Endometrium (tissue), 2 donors: ENCODE measurements around the gene OR5AU1.

Experiments used
- FAIRE-seq: peaks from 2 replicates; lab custom pipeline; 2012; peaks lifted over from hg19 to GRCh38; lab: Jason Lieb, UNC
- donor health status: control.
- donor health status: control.

OR5AU1 gene

DNA sequence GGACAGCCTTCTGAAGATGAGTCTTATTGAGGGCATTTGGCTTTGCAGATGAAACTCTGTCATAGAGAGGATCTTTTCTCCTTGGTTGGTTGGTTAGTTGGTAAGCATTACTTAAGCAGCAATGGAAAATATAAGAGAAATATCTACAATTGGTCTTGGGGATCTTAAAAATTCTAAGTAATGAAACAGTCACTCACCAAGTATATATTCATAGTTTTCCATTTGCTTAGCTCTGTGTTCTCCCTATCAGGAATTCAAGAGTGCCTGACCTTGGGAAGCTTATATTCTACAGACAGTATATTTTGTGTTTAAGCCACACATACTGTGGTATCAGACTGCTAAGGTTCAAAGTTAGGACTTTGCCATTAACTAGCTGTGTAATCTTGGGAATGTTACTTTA lies at the start of gene OR5AU1:
Gene OR5AU1, minus strand, starts transcription at position 101 of the 400 bp plus-strand sequence. CDS start 191 bp downstream, outside the sequence.
- no peak for FAIRE-seq

- no peak for FAIRE-seq
Observed at GRCh38 chr14:21205026-21205677, 49.3 kb upstream of the OR5AU1 start.

DNA sequence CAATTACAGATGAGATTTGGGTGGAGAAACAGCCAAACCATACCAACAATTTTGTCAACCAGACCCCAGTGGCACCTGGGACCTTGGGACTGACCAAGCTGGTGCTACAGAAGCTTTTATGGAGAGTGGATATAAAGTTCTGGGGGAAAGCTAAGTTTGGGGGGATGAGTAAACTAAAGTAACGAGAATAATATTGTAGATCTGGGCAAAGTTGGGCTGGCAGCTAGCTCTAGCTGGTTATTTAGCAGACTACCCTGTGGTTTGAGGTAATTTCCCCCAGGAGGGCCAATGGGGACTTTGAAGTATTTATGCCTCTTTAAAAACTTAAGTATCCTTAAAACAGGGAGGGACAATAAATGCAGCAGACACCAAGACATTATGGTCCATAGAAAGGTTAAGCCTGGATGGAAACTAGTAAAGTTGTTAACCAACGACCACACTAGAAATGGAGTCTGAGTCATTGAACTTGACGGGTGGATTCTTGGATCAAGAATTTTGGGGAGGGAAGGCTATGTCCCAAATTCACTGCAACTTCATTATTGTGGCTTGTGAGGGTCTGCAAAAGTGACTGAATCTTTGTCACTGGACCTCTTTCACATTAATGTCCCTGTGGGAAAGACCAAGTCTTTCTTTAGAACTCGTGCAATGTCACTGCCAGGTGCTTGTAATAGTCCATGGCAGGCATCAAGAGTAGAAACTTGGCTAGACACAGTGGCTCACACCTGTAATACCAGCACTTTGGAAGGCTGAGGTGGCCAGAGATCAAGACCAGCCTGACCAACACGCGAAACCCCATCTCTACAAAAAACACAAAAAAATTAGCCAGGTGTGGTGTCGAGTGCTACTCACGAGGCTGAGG lies 48.5 kb upstream of the OR5AU1 start:
- no peak for FAIRE-seq

DNA sequence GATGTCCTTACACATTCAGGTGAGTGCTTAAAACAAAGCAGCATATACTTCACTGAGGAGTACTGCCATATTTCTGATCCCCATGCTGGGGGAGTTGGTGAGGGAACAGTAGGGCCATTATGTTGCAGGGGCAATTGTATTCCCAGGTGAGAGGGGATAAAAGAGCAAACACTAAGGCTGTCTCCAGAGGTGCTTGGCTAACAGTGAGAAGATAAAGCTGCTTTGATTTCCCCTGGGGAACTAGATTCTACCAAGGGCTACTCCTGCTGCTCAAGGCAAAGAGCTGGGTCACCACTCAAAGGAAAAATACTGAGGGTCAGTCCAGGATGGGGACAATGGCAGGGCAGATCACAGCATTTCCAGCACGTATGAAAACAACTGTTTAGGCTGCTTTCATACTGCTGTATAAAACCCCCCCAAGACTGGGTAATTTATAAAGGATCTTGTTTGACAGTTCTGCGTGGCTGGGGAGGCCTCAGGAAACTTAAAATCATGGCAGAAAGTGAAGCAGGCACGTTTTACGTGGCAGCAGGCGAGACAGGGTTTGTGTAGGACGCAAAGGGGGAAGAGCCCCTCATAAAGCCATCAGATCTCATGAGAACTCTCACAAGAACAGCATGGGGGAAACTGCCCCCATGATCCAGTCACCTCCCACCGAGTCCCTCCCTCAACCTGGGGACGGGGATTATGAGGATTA lies 47.8 kb upstream of the OR5AU1 start:
- no peak for FAIRE-seq

GRCh38 chr14:21202463-21203358 lies 46.8 kb upstream of the OR5AU1 start:
- FAIRE-seq: no peak

GRCh38 chr14:21201732-21202462 lies 46.0 kb upstream of the OR5AU1 start:
- FAIRE-seq: no peak

DNA sequence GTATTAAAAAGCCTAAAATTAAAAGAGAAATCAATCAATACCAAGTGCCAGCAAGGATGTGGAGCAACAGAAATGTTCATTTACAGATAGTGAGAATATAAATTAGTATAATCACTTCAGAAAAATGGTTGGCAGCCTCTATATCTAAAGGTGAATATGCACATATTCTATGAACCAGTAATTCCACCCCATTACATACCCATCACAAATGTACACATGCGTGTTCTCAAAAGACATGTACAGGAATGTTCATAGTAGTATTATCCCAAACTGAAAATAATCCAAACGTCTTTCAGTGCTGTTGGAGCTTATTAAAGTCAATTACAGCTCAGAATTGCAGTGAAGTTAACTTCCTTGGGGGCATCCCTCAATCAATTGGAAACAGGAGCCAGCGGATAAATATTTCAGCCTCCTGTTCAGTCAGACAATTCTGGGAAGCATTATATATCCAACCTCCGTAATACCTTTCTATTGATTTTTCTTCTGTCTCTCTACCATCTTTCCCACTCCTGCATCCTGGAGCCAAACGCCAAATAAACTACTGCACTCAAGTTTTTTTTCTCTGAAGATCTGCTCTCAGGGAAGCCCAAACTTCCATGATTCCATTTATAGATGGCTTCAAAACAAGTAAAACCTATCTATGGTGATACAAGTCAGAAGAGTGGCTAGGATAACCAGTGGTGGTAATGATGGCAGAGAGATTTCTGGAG lies 45.0 kb upstream of the OR5AU1 start:
- FAIRE-seq: no peak

- FAIRE-seq: no peak
Observed at GRCh38 chr14:21199611-21200560, 44.0 kb upstream of the OR5AU1 start.

DNA sequence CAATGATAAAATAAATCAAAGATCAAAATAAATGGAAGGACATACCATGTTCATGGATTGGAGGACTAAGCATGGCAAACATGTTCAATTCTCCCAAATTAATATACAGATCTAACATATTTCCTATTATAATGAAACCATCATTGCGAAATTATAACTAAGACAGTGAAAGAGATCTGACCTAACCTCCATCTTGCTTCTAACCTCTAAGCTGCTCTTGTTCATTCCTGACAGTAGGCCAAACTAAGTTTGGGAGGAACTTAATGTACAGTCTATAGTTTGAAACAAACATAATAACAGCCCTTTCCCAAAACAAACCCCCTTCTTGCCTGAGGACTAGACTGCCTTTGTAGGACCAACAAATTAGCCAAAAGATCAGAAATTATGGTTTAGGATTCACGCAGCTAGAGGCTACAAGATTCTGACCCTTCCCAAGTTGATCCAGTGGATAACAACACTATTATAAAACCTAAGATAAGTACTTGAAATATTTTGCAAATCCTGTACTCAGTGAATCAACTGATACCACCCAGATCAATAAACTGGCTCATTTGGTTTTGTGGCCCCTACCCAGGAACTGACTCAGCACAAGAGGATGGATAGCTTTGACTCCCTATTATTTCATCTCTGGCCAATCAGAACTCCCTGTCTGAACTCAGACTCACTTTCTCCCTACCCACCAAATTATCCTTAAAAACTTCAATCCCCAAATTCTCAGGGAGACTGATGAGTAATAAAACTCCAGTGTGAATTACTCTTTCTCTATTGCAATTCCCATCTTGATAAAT lies 41.7 kb upstream of the OR5AU1 start:
- no peak for FAIRE-seq

- FAIRE-seq: no peak
Observed at GRCh38 chr14:21194597-21194996, 38.7 kb upstream of the OR5AU1 start.

DNA sequence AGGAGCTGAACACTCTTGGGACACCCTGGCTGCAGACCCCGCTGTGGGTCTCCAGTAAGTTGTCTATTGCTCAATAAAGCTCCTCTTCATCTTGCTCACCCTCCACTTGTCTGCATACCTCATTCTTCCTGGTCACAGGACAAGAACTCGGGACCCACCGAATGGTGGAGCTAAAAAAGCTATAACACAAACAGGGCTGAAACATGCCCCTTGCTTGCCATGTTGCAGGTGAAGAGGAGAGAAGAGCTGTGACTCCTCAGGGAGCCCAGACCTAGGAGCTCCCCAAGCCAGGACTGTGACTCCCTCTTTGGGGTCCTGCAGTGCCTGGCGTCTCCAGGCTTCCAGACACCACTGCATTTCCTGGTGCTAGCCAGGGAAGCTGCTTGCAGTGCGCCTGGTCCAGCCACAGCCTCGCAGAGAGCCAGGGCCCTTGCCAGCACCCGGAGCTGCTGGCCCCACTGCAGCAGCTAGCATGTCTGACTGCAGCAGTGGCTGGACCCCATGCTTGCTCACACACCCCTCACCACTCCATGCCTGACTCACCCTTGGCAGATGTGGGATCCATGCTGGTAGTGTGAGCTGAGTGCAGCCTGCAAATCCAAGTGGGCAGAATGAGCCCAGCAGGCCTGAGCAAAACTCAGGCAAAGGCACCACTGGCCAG lies 37.1 kb upstream of the OR5AU1 start:
- no peak for FAIRE-seq

DNA sequence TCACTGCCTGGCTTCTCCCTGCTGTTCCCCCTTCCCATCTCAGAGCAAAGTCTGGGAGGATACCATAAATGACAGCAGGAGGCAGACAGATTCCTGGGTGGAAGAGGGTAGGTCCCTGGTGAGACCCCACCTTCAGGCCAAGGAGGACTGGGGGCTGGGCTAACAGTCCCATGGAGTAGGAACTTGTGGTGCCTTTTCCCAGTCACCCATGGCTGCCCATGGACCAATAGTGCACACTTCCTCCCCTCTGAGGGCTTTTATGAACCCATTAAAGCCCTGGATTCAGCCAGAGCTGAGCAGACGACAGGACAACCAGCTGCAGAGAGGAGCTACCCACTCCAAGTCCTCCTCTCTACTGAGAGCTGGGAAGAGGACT lies 36.6 kb upstream of the OR5AU1 start:
- no peak for FAIRE-seq

DNA sequence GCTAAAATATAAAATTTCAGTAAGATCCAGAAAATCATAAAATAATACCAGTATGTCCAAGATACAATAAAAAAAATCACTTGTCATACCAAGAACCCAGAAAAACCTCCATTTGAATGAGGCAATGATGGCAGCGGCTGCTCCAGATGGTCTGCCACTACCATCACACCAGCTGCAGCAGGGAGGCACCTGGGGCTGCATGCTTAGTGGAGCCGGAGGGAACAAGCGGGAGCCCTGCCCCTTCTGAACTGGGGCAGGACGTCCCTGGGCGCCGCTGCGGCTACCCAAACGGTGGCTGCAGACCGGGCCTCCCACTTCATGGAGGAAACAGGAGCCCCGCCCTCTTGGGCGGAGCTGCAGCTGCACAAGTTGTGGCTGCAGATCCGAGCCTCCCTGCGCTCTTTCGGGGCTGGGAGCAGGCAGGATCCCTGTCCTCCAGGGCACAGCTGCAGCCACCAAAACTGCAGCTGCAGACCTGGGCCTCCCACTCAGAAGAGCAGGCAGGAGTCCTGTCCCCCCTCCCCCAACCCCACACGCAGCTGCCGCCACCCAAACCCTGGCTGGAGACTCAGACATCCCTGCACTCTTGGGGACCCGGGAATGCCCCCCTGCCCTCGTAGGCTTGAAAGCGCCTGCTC lies 36.1 kb upstream of the OR5AU1 start:
- no peak for FAIRE-seq

- FAIRE-seq: no peak
Observed at GRCh38 chr14:21191261-21191808, 35.5 kb upstream of the OR5AU1 start.

GRCh38 chr14:21185491-21185890 lies 29.6 kb upstream of the OR5AU1 start:
- FAIRE-seq: no peak

DNA sequence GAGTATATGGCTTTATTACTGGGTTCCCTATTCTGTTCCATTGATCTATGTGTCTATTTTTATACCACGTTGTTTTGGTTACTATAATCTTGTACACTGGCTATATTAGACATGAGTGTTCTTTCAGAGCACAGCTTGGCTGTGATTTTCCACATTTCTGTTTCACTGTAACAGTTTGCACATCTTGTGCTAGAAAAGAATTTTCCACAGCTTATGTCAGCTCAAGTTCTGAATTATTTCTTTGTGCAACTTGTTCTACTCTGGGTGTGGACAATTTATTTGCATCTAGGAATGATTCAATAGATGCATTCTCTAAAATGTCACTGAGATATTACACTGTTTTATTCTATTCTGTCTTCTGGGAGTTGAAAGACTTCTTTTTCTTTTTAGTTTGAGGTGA lies 28.4 kb upstream of the OR5AU1 start:
- no peak for FAIRE-seq

DNA sequence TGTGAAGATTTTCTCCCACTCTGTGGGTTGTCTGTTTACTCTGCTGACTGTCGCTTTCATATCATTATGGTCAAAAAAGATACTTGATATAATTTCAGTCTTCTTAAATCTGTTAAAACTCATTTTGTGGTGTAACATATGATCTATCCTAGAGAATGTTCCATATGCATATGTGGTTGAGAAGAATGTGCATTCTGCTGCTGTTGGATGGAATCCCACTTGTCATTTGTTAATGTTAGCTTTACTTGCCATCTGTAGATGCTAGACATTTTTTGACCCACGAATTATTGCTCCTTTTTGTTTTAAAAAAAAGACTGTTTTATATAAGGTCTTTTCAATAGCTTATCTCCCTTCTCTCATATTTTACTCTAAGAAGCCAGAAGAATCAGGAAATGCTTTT lies 26.3 kb upstream of the OR5AU1 start:
- FAIRE-seq: no peak
